Activated T-cell treated with anti-CD3 and anti-CD28 coated beads for 48 hours (primary cell): ENCODE measurements around the gene HOXC10.
A peak's percentile ranks its signal among the peaks of the same experiment; 100 is the strongest.

ENCODE experiments used
- DNase-seq: peaks from one replicate; pipeline ENCODE4 v3.0.0-alpha.2; 2020; ENCODE audit warnings: low read depth

The HOXC10 gene

GRCh38 chr12:53984901-53985691, at the start of gene HOXC10:
Gene HOXC10, plus strand, starts transcription at chr12:53985146. Its CDS starts 114 bp downstream, at chr12:53985260.
- peak; percentile 84 for DNase-seq

GRCh38 chr12:53935383-53936341, 49.3 kb upstream of the HOXC10 start:
- no peak for DNase-seq

- no peak for DNase-seq
These were observed 47.8 kb upstream of the HOXC10 start for GRCh38 chr12:53937099-53937498.

GRCh38 chr12:53937596-53938325, 47.2 kb upstream of the HOXC10 start:
- DNase-seq: no peak

GRCh38 chr12:53938326-53939140, 46.4 kb upstream of the HOXC10 start, which contains the start of gene HOXC13:
Gene HOXC13, plus strand, starts transcription at chr12:53938831. Its CDS starts 76 bp downstream, at chr12:53938907.
- DNase-seq: peak; percentile 56

- no peak for DNase-seq
These were observed 45.5 kb upstream of the HOXC10 start for GRCh38 chr12:53939141-53940108.

GRCh38 chr12:53940443-53941014, 44.4 kb upstream of the HOXC10 start:
- no peak for DNase-seq

GRCh38 chr12:53941187-53941586, 43.8 kb upstream of the HOXC10 start:
- DNase-seq: no peak

- no peak for DNase-seq
These were observed 43.2 kb upstream of the HOXC10 start for GRCh38 chr12:53941750-53942149.

- DNase-seq: no peak
These were observed 42.4 kb upstream of the HOXC10 start for GRCh38 chr12:53942467-53942997.

- no peak for DNase-seq
These were observed 40.7 kb upstream of the HOXC10 start for GRCh38 chr12:53944209-53944608.

GRCh38 chr12:53944907-53945847, 39.8 kb upstream of the HOXC10 start:
- no peak for DNase-seq

- no peak for DNase-seq
These were observed 37.2 kb upstream of the HOXC10 start for GRCh38 chr12:53947743-53948142.

- DNase-seq: no peak
These were observed 36.0 kb upstream of the HOXC10 start for GRCh38 chr12:53948650-53949593.

- no peak for DNase-seq
These were observed 35.1 kb upstream of the HOXC10 start for GRCh38 chr12:53949631-53950436.

- no peak for DNase-seq
These were observed 34.5 kb upstream of the HOXC10 start for GRCh38 chr12:53950437-53950773.
